ENCODE measurements around the gene SPATA20. TPM values are rescaled to one million over a fixed set of nuclear protein-coding genes. Genes with fewer than 3 reads are reported as not detected.

Gene SPATA20
- total and polyA plus RNA-seq, 2 donors (not counting 3 experiments of a cell fraction or from before 2014, with no cell fraction given): 42.3 to 51.5 TPM

DNA sequence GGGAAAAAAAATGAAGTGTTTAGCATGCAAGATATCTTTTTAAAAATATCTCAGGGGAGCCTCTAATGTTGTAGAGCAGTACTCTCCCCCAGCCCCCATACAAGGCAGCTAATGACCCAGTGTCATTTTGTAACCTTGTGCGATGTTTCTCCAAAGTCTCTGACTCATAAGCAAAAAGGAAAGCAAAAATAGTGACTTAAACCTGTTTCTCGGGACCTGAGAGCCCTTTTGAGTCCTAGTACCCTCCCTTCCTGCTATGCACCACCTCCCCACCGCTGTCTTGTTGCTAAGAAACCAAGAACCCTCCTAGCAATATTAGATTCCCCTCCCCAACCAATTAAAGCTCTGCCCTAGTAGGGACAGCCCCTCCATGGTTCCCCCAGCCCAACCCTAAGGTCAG, 35.9 kb upstream of the SPATA20 start:
- Histone ChIP-seq H3K27me3 (ENCODE audit: control insufficient read depth in 2 of 2, insufficient read depth in 2 of 2, low read length in 2 of 2) (peaks cover 1 to 2% of the 10 kb centered on the region in 2 experiments), H4K20me1 (replicated peaks; ENCODE audit: control insufficient read depth, extremely low read depth, insufficient read depth, low read length) (no peaks in the 10 kb centered on the region), H3K4me1 (ENCODE audit: control insufficient read depth, extremely low read depth, insufficient read depth, low read length) (peaks cover 4% of the 10 kb centered on the region), H3K79me2 (ENCODE audit: control insufficient read depth, insufficient read depth, low read length) (no peaks in the 10 kb centered on the region), H3K27ac (ENCODE audit: insufficient read depth, low read depth, low read length) (no peak overlapping the region), H3K4me2 (ENCODE audit: insufficient read depth, low read length) (no peak overlapping the region), H3K9ac (replicated peaks; ENCODE audit: extremely low read depth, insufficient read depth, low read length) (no peak overlapping the region), H3K36me3 (ENCODE audit: control insufficient read depth in 2 of 2, extremely low read depth in 1 of 2, insufficient read depth in 2 of 2, low read length in 2 of 2) (no peaks in the 10 kb centered on the region), H3K9me1 (replicated peaks; ENCODE audit: control insufficient read depth, extremely low read depth, insufficient read depth, low read length) (no peaks in the 10 kb centered on the region), H2AFZ (ENCODE audit: low read depth, low read length) (no peak overlapping the region), H3K4me3 (replicated peaks in 1 of 3; ENCODE audit: insufficient read depth in 1 of 3, low read depth in 1 of 3, low read length in 3 of 3) (no peak overlapping the region), H3K9me3 (replicated peaks; ENCODE audit: control insufficient read depth, insufficient read depth, low read length) (no peaks in the 10 kb centered on the region)
- CTCF ChIA-PET: interaction anchor here (1.0 to 1.4 kb wide), 2 partner anchors 10 kb away, joined by 3 to 4 read pairs; no protein-coding TSS in a partner anchor
- POLR2A ChIA-PET: no interaction called here
- intact Hi-C loops (cut with micrococcal nuclease) (no loop called here), dilution Hi-C loops (cut with MboI; ENCODE audit: extremely low pct_ligation_motif_present, low sequenced_read_pairs) (no loop called here)
- no TSS peak for BruUV-seq (replicated peaks)
- no peak for DNase-seq (ENCODE audit: low read depth, low spot score)
- TF ChIP-seq POLR2A (IDR thresholded peaks at IDR 0.05; ENCODE audit: low read depth, low read length) (no peak), GATA2 (IDR thresholded peaks at IDR 0.05; ENCODE audit: insufficient read depth, insufficient read length, low read depth, low read length) (no peak), MYC (IDR thresholded peaks at IDR 0.05; ENCODE audit: low read depth, low read length) (no peak), POLR2AphosphoS5 (IDR thresholded peaks at IDR 0.05; ENCODE audit: insufficient read depth, low read depth, low read length) (no peak), EZH2 (IDR thresholded peaks at IDR 0.05; ENCODE audit: borderline replicate concordance, low read depth, low read length, severe bottlenecking) (no peak), FOS (IDR thresholded peaks at IDR 0.05; ENCODE audit: borderline replicate concordance, insufficient read depth, low read length) (no peak)
- TF ChIP-seq, protein P1, sequence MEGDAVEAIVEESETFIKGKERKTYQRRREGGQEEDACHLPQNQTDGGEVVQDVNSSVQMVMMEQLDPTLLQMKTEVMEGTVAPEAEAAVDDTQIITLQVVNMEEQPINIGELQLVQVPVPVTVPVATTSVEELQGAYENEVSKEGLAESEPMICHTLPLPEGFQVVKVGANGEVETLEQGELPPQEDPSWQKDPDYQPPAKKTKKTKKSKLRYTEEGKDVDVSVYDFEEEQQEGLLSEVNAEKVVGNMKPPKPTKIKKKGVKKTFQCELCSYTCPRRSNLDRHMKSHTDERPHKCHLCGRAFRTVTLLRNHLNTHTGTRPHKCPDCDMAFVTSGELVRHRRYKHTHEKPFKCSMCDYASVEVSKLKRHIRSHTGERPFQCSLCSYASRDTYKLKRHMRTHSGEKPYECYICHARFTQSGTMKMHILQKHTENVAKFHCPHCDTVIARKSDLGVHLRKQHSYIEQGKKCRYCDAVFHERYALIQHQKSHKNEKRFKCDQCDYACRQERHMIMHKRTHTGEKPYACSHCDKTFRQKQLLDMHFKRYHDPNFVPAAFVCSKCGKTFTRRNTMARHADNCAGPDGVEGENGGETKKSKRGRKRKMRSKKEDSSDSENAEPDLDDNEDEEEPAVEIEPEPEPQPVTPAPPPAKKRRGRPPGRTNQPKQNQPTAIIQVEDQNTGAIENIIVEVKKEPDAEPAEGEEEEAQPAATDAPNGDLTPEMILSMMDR (IDR thresholded peaks at IDR 0.05; ENCODE audit: extremely low read depth in 1 of 2, insufficient read depth in 1 of 2, low read depth in 1 of 2, low read length in 2 of 2): no peak
- FAIRE-seq: no peak

Data from endothelial cell of umbilical vein (primary cell).